NT2/D1 (cell line): ENCODE measurements around the gene SUPT5H.
A peak's percentile ranks its signal among the peaks of the same experiment; 100 is the strongest.

Experiments
- DNase-seq: peaks from one replicate; pipeline ENCODE4 v3.0.0-alpha.2; 2011; ENCODE audit warnings: low read depth, low spot score
- H3K27me3 ChIP-seq: 2 replicates; pipeline ENCODE4 v1.6.0; 2011; ENCODE audit warnings: mild to moderate bottlenecking; ENCODE audit not compliant: insufficient read length, insufficient read depth
- H3K36me3 ChIP-seq: 2 replicates; pipeline ENCODE4 v1.6.1; 2011; ENCODE audit warnings: mild to moderate bottlenecking, low read length, mixed read lengths; ENCODE audit not compliant: insufficient read depth, insufficient read length
- H3K4me1 ChIP-seq: 2 replicates; pipeline ENCODE4 v1.5.1; 2011; ENCODE audit not compliant: insufficient read depth, insufficient read length
- H3K4me3 ChIP-seq: 2 replicates; pipeline ENCODE4 v1.5.1; 2011; ENCODE audit warnings: low read depth; ENCODE audit not compliant: insufficient read length
- H3K9ac ChIP-seq: 2 replicates; pipeline ENCODE4 v1.6.0; 2011; ENCODE audit warnings: low read depth; ENCODE audit not compliant: insufficient read length
- H3K9me3 ChIP-seq: 2 replicates; pipeline ENCODE4 v1.5.1; 2011; ENCODE audit warnings: mild to moderate bottlenecking, low read length; ENCODE audit not compliant: insufficient read depth
- SUZ12 ChIP-seq: IDR thresholded peaks from 2 replicates; pipeline ENCODE4 v1.6.1; 2011; ENCODE audit not compliant: insufficient read length, insufficient read depth; ENCODE audit errors: extremely low read depth
- YY1 ChIP-seq: IDR thresholded peaks from 2 replicates; pipeline ENCODE4 v1.6.1; 2011; ENCODE audit not compliant: insufficient read length, insufficient read depth
- ZNF274 ChIP-seq: IDR thresholded peaks from 2 replicates; pipeline ENCODE4 v1.6.1; 2011; ENCODE audit warnings: mild to moderate bottlenecking, low read depth, low read length

Gene SUPT5H

DNA sequence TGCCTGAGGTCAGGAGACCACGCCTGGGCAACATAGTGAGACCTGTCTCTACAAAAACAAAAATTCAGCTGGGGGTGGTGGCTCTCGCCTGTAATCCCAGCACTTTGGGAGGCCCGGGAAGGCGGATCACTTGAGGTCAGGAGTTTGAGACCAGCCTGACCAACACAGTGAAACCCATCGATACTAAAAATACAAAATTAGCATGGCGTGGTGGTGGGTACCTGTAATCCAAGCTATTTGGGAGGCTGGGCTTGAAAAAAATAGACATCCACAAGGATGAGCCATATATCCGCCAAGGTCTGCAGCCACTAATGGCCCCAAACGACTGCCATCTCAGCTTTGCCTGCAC is 12.7 kb upstream of the SUPT5H start:
- H3K4me3 ChIP-seq: no peak overlapping the region

DNA sequence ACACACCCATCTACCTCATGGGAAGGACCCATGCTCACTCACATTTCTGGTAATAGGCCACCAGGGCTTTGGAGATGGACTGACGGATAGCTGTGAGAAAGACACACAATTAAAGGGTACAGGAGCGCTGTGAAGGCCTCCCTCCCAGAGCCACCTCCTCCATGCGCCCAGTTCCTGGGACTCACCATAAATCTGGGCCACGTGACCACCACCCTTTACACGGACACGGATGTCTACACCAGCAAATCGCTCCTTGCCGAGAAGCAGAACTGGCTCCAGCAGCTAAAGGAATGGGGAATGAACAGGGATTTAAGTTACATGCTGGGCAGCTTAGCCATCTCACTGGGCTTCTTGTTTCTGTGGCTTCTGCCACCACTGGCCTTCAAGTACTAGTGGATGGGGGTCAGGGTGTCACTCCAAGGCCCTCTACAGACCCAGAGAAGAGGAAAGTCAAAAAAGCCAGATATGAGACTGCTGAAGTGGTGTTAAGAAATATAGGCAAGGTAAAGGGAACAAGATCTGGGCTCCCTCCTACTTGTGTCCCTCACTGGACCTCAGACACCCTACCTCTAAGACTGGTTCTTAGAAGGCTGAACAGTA is 11.8 kb upstream of the SUPT5H start:
- H3K36me3 ChIP-seq: peaks cover 37% of the 10 kb centered on the region
- H3K27me3 ChIP-seq: no peaks in the 10 kb centered on the region
- H3K9me3 ChIP-seq: no peaks in the 10 kb centered on the region
- no peak for DNase-seq
- TF ChIP-seq ZNF274 (no peak), SUZ12 (no peak), YY1 (no peak)
- H3K4me3 ChIP-seq: no peak overlapping the region
- peaks cover 7% of the 10 kb centered on the region for H3K4me1 ChIP-seq
- H3K9ac ChIP-seq: peak overlapping the region; percentile 92

More for the DNA sequence above, 12.7 kb upstream of the SUPT5H start:
- peaks cover 7% of the 10 kb centered on the region for H3K4me1 ChIP-seq
- no peak overlapping the region for H3K9ac ChIP-seq
- no peak for DNase-seq
- H3K27me3 ChIP-seq: no peaks in the 10 kb centered on the region
- TF ChIP-seq SUZ12 (no peak), ZNF274 (no peak), YY1 (no peak)
- H3K36me3 ChIP-seq: peaks cover 37% of the 10 kb centered on the region
- no peaks in the 10 kb centered on the region for H3K9me3 ChIP-seq

DNA sequence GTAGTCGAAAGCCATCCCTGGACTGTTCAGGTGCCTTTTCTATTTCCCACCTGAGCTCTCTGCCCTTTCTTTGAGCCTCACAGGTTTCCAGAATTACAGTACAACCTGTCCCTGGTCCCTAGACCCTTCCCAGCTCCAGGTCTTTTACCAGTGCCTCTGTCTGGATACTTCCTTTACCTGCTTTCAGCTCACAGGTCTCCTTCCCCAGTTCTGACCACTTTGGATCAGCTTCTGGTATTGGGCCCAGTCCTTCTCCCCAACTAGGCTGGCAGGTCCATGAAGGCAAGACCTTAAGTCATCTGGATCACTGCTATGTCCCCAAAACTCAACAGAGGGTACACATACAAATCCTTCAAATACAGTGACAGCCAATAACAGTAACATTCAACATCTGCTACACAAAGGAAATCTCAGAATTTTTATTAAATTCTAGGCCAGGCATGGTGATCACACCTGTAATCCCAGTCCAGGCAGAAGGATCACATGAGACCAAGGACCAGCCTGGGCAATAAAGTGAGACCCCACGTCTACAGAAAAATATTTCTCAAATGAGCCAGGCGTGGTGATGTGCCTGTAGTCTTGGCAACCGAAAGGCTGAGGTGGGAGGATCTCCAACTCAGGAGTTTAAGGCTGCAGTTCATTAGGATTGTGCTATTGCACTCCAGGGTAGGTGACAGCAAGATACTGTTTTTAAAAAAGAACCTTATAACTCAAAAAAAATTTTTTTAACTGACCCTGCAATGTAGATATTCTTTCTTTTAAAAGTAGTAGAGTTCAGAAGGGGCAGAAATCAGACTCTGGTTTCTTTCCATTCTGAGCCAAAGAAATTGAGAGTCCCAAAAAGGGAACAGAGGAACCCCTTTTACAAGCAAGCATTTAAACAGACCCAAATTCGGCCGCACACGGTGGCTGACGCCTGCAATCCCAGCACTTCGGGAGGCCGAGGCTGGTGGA is 11.0 kb upstream of the SUPT5H start:
- TF ChIP-seq YY1 (no peak), SUZ12 (no peak)
- no peak for DNase-seq
- Histone ChIP-seq H3K4me1 (peaks cover 4% of the 10 kb centered on the region), H3K9ac (peak overlapping the region; percentile 92), H3K4me3 (peak overlapping the region; percentile 92), H3K27me3 (no peaks in the 10 kb centered on the region), H3K36me3 (peaks cover 37% of the 10 kb centered on the region), H3K9me3 (no peaks in the 10 kb centered on the region)

DNA sequence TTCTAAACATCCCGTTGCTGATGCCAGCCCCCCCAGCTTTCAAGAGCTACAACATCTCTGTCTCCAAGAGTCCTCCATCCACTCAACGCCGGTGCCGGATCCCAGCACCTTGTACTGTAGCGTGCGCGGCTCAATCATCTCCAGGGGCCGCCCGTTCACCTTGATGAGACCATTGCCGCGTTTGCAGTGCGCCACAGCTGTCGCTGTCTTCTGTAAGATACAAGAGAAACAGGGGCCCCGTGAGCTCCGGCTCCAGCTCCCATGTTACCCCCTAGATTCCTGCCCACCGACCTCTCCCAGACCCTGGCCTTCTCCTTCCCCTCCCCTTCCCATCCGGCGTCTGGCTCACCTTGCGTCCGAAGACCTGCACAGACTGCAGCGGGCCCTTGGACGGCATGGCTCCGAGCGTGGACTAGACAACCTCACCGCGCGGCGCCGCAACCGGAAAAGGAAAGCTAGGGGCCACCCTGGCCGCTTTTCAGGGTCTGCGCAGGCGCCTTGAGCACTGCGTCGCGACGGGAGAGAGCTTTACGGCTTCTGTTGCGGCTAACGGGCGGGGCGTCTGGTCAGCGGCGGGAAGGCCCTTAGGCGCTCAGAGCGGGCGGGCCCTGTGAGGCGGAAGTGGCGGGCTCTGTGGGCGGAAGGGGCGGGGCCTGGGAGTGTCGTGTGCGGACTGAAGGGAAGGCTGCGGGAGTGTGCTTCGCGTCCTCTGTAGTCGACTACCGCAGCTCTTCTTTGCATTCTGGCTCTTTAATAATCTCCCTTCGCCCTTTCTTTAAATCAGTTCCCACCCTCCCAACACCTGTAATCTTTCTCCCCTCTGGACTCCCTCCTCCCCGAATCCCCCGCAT is 9.7 kb upstream of the SUPT5H start, which contains the start of gene RPS16:
TSS of gene RPS16 (minus strand) at position 451 of the 851 bp plus-strand sequence. CDS start at position 397, 54 bp downstream.
- peak; percentile 92 for DNase-seq

DNA sequence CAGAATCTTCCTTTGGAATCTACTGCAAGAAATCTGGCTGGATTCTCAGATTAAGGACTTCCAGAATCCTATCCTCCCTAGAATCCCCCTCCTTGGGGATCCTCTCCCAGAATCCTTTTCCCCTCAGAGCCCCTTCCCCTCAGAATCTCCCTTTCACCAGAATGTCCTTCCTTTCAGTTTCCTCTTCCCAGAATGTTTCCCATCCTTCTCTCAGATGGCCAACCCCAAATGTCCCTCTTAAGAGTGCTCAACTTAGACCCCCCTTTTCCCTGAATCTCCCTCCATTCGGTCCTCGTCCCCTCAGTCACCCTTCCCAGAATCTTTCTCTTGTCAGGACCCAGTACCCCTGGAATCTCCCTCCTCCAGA is 9.0 kb upstream of the SUPT5H start:
- no peak for DNase-seq
- H3K4me1 ChIP-seq: peaks cover 4% of the 10 kb centered on the region
- H3K9ac ChIP-seq: peak overlapping the region; percentile 92
- TF ChIP-seq ZNF274: no peak
- TF ChIP-seq YY1: no peak
- TF ChIP-seq SUZ12: no peak
- peaks cover 37% of the 10 kb centered on the region for H3K36me3 ChIP-seq
- H3K9me3 ChIP-seq: no peaks in the 10 kb centered on the region
- H3K4me3 ChIP-seq: peak overlapping the region; percentile 92
- no peaks in the 10 kb centered on the region for H3K27me3 ChIP-seq

More for the DNA sequence above, 9.7 kb upstream of the SUPT5H start, which contains the start of gene RPS16:
- H3K4me1 ChIP-seq: peaks cover 4% of the 10 kb centered on the region
- peak within 1 kb of the TSS; percentile 92 for H3K4me3 ChIP-seq
- TF ChIP-seq ZNF274: no peak
- TF ChIP-seq SUZ12: no peak
- no peak for TF ChIP-seq YY1
- H3K9me3 ChIP-seq: no peaks in the 10 kb centered on the region
- peaks cover 37% of the 10 kb centered on the region for H3K36me3 ChIP-seq
- peak within 1 kb of the TSS; percentile 92 for H3K9ac ChIP-seq
- no peaks in the 10 kb centered on the region for H3K27me3 ChIP-seq

DNA sequence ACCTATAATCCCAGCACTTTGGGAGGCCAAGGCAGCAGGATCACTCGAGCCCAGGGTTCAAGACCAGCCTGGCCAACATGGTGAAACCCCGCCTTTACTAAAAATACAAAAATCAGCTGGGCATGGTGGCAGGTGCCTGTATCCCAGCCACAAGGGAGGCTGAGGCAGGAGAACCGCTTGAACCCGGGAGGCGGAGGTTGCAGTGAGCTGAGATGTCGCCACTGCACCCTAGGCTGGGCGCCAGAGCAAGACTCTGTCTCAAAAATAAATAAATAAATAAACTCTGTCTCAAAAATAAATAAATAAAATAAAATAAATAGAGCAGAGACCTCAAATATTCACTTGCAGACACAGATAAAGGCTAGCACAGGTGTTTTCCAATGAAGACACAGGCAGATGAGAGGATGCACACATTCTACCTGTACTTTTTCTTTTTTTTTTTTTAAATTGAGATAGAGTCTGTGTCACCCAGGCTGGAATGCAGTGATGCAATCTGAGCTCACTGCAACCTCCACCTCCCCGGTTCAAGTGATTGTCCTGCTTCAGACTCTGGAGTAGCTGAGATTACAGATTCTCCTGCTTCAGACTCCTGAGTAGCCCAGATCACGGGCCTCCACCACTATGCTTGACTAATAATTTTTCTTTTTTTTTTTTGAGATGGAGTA is 7.0 kb upstream of the SUPT5H start:
- no peak overlapping the region for H3K9ac ChIP-seq
- H3K27me3 ChIP-seq: no peaks in the 10 kb centered on the region
- peaks cover 21% of the 10 kb centered on the region for H3K36me3 ChIP-seq
- no peak overlapping the region for H3K4me3 ChIP-seq
- DNase-seq: no peak
- no peaks in the 10 kb centered on the region for H3K9me3 ChIP-seq
- TF ChIP-seq ZNF274: no peak
- TF ChIP-seq YY1: no peak
- TF ChIP-seq SUZ12: no peak
- H3K4me1 ChIP-seq: peaks cover 3% of the 10 kb centered on the region
